Occipital lobe (tissue), 2 donors: ENCODE results near the gene PLEKHG5. TPM values are rescaled to one million over a fixed set of nuclear protein-coding genes. Genes with fewer than 3 reads are reported as not detected.
A peak's percentile ranks its signal among the peaks of the same experiment; 100 is the strongest.

Source experiments
- DNase-seq: peaks from one replicate; lab custom pipeline; 2025; lab: John Stamatoyannopoulos, UW
- total RNA-seq: library from RNA; depleted of rRNA; stranded (reverse); fragments of >200 nt; gene quantifications from one replicate; pipeline ENCODE4 v1.2.3, GENCODE V29; 2014

The PLEKHG5 gene
- total RNA-seq, 1 donor from 2014 or later = 25.6 TPM

GRCh38 chr1:6511056-6511455 lies 19.6 kb upstream of the PLEKHG5 start:
- DNase-seq = no peak

GRCh38 chr1:6510493-6510892 lies 19.0 kb upstream of the PLEKHG5 start:
- DNase-seq = no peak

- no peak for DNase-seq
Measured at GRCh38 chr1:6509919-6510291, 18.4 kb upstream of the PLEKHG5 start.

- DNase-seq = no peak
Measured at GRCh38 chr1:6509220-6509918, 17.9 kb upstream of the PLEKHG5 start.

GRCh38 chr1:6508816-6509189 lies 17.3 kb upstream of the PLEKHG5 start:
- DNase-seq = no peak

- DNase-seq = no peak
Measured at GRCh38 chr1:6508154-6508815, 16.8 kb upstream of the PLEKHG5 start.

- no peak for DNase-seq
Measured at GRCh38 chr1:6507461-6507911, 16.0 kb upstream of the PLEKHG5 start.

GRCh38 chr1:6507037-6507428 lies 15.6 kb upstream of the PLEKHG5 start:
- DNase-seq = no peak

- DNase-seq = no peak
Measured at GRCh38 chr1:6506210-6507036, 15.0 kb upstream of the PLEKHG5 start.

- DNase-seq = no peak
Measured at GRCh38 chr1:6505367-6506209, 14.1 kb upstream of the PLEKHG5 start.

GRCh38 chr1:6504887-6505286 lies 13.4 kb upstream of the PLEKHG5 start:
- DNase-seq = no peak

GRCh38 chr1:6503884-6504602 lies 12.6 kb upstream of the PLEKHG5 start:
- no peak for DNase-seq

GRCh38 chr1:6502000-6502891 lies 10.8 kb upstream of the PLEKHG5 start:
- peak; percentile 68 for DNase-seq

GRCh38 chr1:6501279-6501813 lies 9.9 kb upstream of the PLEKHG5 start:
- DNase-seq = no peak

GRCh38 chr1:6500544-6501278 lies 9.2 kb upstream of the PLEKHG5 start:
- no peak for DNase-seq

GRCh38 chr1:6499296-6499695 lies 7.8 kb upstream of the PLEKHG5 start:
- no peak for DNase-seq

GRCh38 chr1:6498576-6499111 lies 7.2 kb upstream of the PLEKHG5 start:
- no peak for DNase-seq

- no peak for DNase-seq
Measured at GRCh38 chr1:6497867-6498575, 6.6 kb upstream of the PLEKHG5 start.
